PC-9 (cell line): ENCODE data around the gene DNAAF3.

Experiments used
- CTCF ChIP-seq: fragments of 200-600 bp; sonication (generic); conservative IDR thresholded peaks from 2 replicates; pipeline ENCODE4 v1.6.1; 2017; ENCODE audit warnings: mixed run types, antibody characterized with exemption, mild to moderate bottlenecking, moderate library complexity
- EZH2 ChIP-seq: fragments of 200-600 bp; sonication (generic); IDR thresholded peaks from 2 replicates; pipeline ENCODE4 v1.8.0; 2017; ENCODE audit warnings: antibody characterized with exemption, low read depth

- TF ChIP-seq CTCF (no peak), EZH2 (no peak)
Measured at GRCh38 chr19:55131421-55131820, 35.0 kb downstream of the DNAAF3 start.
